Stimulated activated CD8-positive, alpha-beta memory T cell treated with anti-CD3 and anti-CD28 coated beads, Interleukin-4, amount 100 ng/mL, for 1 hour (primary cell): ENCODE data around the gene POLR3C.
A peak's percentile ranks its signal among the peaks of the same experiment; 100 is the strongest.
"Not testable (repeated sequence)": the region's sequence is repeated elsewhere in the genome, so short reads cannot be mapped to it uniquely, and the experiment has no call there.

Experiments
- DNase-seq, 2 donors: peaks; one replicate each; pipeline ENCODE4 v3.0.0-alpha.2; 2020; ENCODE audit warnings: low read depth in 2 of 2, low spot score in 1 of 2

POLR3C gene, protein sequence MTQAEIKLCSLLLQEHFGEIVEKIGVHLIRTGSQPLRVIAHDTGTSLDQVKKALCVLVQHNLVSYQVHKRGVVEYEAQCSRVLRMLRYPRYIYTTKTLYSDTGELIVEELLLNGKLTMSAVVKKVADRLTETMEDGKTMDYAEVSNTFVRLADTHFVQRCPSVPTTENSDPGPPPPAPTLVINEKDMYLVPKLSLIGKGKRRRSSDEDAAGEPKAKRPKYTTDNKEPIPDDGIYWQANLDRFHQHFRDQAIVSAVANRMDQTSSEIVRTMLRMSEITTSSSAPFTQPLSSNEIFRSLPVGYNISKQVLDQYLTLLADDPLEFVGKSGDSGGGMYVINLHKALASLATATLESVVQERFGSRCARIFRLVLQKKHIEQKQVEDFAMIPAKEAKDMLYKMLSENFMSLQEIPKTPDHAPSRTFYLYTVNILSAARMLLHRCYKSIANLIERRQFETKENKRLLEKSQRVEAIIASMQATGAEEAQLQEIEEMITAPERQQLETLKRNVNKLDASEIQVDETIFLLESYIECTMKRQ

DNA sequence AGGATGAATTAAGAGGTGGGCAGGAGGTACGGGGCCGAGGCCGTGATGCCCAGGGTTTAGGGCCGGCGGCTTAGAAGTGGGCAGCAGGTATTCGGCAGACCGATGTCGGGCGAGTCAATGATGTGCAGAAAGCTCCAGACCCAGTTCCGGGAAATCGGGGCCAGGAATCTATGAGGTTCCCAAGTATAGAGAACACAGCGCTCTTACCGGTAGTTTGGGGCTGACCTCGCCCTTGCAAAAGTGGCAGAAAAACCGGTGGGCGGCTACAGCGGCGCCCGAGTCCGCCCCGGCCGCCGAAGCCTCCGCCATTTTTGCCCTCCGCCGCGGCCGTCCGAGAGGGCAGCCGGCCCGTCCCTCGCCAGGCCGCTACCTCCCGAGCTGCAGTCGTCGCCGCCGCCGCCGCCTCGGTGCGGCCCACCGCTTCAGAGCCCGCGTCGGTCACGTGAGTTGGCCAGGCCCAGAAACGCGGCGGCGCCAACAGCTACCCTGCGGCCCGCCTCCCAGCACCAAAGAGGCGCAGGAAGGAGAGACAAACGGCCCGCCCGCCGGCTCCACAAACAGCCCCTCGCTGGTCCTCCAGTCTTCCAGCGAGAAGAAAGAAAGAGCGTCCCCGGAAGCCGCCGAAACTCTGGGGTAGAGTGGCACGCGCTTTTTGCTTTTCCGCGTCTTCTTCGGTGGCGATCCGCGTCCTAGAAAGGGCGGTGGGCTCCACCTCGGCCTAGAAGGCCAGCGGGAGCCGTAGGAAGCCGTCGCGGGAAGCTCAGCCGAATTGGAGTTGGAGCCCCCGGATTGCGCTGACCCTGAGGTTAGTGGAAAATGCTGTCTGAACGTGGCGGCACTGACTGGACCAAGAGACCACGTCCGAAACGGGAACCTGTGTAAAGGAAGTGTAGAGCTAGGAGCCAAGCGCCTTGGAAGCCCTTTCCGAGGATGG lies at the start of gene POLR3C, which contains the start of gene RNF115:
TSS of gene POLR3C (plus strand) at position 636 of the 934 bp plus-strand sequence. CDS start 1,577 bp downstream, outside the sequence.
TSS of gene RNF115 (minus strand) at position 531 of the 934 bp plus-strand sequence. CDS start at position 309, 222 bp downstream.
- DNase-seq: peak; percentile 75 to 78

DNA sequence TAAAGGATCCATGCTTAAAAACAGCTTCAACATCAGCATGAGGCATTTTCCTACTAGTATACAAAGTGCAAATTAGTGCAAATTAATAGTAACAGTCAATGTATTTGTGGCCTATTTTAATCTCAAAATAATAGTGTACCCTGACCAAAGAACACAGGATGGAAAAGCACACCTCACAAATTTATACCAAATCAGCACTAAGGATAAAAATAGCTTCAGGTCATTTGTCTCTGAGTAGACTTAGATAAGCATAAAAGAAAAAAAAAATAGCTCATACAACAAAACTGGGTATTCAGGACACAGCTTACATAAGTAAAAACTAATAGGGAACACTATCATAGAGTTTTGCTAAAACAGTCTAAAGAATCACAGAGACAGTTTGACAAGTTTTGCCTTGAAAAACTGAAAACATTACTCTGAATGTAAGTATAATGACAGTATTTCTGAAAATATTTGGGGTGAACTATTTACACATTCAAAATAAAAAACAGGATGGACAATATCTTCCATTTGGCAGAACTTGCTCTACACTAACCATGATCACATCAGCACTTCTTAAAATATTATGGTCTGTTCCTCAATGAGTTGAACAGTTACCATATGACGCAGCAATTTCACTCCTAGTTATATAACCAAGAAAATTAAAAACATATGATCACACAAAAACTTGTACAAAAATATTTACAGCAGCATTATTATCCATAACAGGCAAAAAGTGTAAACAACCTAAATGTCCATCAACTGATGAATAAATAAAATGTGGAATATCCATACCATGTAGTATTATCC lies 46.4 kb upstream of the POLR3C start:
- no peak for DNase-seq

DNA sequence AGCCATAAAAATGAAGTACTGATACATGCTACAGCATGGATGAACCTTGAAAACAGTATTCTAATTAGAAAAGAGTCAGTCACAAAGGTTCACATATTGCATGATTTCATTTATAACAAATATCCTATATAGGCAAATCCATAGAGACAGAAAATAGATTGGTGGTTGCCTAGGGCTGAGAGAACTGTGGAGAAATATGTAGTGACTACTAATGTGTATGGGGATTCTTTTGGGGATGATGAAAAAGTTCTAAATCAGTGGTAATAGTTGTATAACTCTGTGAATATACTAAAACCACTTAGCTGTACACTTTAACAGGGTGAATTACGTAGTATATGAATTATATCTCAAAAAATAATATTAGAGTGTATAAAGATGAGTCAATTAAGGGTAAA lies 45.9 kb upstream of the POLR3C start:
- DNase-seq: no peak

DNA sequence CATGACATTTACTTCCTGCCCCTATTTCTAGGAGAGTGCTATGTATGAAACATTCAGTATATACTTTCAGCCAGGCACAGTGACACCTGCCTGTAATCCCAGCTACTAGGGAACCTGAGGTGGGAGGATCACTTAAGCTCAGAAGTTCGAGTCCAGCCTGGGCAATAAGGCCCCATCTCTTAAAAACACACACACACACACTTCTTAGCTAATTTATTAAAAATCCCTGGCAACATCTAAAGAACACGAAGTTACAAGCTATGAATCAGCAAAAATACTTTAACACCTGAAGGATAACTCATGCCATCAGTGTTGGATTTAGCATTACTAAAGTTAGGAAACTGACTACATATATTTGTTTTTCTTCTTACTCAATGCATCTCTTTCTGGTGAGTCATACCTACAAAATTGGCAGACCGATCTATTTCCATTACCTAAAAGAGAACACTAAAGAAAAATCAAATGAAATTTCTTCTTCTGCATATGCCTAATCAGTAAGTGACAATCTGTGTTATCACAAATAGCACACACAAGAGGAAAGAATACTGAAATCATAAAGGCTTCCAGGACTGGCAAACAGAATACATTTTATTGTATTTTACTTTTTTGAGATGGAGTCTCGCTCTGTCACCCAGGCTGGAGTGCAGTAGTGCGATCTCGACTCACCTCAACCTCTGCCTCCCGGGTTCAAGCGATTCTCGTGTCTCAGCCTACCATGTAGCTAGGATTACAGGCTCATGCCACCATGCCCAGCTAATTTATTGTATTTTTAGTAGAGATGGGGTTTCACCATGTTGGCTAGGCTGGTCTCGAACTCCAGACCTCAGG lies 41.5 kb upstream of the POLR3C start:
- no peak for DNase-seq

DNA sequence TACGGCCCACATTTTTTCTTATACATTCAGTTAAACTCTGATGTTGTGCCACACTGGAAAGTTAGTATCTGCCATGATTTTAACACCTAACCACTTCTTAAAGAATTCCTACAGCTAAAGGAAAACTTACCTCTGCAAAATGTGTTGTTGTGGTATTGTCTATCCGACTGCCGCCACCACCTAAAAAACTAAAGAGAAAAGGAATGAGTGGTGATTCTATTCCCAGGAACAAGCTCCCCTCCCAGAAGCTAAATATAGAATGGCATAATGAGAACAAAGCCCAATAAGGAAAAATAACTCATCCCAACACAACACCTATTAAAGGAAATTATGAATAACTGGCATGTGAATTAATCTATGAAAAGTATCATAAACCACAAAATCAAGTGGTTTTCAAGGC lies 39.6 kb upstream of the POLR3C start:
- no peak for DNase-seq

DNA sequence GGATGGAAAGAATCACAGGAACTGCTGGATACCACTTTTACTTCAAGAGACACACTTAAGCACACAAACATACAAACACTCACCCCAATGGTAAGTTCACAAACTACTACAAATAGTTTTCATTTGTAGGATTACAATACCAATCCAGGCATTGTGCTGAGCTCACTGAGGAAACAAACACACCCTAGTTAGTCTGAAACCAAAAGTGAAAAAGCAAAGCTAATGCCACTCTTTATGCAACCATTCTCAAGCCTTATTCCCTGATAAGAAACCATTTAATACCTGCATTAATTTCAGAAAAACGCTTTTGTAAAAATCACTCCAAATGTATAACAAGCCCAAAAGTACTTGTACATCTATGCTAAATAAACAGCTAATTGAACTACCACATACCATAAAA lies 38.5 kb upstream of the POLR3C start:
- no peak for DNase-seq

DNA sequence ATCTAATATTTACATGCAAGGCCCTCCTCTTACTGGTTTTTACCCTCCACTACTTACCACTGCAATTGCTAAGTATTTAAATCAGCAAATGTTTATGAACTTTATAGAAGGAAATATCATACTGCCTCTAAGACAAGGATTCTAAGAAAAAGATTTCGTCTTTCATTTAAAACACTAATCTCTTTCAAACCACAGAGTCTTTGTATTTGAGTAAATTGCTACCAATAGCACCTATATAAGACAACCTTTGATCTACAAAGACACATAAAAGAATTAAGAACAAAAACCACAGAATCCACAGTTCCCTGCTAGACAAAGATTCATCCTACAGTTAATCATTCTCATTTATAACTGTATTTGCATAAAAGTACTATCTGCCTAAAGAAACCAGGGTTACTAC lies 37.7 kb upstream of the POLR3C start:
- DNase-seq: no peak

DNA sequence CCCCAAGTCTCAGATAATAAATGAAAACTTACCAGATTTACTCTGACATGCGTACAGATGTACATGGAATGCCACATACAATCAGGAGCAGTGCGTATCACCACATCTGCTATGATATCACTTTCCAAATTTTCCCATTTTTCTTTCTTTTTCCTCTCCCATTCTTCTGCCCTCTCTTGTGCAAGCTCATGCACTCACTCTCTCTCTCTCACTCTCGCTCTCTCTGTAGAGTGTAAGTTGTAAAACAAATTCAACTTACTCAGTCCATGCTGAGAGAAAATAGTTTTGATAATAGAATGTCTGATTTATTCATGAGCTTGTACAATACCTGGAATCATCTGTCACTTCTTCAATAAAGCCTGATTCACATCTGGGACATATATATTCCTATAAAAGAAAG lies 35.4 kb upstream of the POLR3C start:
- DNase-seq: no peak

DNA sequence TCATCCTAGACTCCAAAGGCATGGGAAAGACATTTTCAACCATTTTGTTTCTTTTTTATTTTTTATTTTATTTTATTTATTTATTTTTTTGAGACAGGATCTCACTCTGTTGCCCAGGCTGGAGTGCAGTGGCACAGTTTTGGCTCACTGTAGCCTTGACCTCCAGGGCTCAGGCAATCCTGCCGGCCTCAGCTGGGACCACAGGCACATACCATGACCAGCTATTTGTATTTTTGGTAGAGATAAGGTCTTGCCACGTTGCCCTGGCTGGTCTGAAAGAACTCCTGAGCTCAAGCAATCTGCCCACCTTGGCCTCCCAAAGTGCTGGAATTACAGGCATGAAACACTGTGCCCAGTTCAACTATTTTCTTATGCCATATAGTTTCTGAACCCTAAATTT lies 32.1 kb upstream of the POLR3C start:
- DNase-seq: not testable (repeated sequence)

DNA sequence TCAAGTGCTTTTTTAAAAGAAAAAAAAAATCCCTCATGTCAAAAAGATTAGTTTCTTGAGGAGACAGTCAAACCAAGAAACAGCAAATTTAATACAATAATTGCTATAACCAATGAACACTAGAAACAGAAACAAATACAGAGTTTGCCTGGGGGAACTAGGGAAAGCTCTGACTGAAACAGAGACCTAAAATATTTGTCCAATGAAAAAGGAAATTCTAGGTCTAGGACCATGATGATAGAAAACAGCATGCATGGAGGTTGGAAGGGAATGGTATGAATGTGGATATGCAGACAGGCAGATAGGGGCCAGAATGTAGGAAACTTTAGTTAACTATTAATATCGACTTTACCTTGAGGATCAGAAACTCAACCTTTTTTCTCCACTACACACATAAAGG lies 31.5 kb upstream of the POLR3C start:
- DNase-seq: no peak

DNA sequence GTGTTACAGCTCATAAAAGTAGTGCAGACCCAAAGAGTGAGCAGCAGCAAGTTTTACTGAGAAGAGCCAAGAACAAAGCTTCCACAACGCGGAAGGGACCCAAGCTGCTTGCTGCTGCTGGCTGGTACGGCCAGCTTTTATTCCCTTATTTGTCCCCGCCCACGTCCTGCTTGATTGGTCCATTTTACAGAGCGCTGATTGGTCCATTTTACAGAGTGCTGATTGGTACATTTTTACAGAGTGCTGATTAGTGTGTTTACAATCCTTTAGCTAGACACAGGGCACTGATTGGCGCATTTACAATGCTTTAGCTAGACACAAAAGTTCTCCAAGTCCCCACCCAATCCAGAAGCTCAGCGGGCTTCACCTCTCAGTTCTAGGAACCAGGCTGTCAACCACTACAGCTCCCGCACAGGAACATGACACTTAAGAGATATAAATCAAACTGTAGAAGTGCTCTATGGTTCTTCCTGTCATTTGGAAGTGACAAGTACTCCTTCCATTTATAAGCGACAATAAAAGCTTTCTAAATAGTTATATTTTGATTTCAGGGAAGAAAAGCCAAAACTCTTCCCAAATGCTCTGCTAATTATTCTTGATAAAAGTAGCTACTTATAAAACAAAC lies 28.6 kb upstream of the POLR3C start:
- DNase-seq: no peak

DNA sequence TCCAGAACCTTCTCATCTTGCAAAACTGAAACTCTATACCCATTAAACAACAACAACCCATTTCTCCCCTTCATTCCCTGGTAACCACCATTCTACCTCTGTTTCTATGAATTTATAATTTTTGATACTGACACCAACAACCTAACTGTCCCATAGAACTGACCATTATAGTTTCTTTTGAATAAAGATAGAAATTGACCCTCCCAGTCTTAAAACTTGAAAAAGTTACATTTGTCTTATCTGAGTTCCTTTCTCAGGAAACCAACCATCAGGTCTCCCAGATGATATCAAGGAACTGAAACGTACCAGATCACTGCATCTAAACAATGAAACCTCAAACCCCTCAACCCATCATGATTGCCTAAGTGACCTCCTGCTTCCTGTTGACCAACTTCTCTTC lies 27.2 kb upstream of the POLR3C start:
- no peak for DNase-seq

DNA sequence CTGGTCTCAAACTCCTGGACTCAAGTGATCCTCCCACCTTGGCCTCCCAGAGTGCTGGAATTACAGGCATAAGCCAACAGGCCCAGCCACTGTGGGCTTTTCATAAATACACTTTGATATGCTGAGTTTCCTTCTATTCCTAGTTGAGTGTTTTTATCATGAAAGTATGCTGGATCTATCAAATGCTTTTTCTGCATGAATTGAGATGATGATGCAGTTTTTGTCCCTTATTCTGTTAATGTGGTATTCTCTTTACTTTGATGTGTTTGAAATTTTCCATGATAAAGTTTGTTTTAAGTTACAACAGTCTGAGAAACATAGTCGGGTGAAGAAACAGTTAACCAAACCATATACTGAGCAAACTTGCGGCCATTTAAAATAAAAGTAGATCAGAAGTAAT lies 24.2 kb upstream of the POLR3C start:
- DNase-seq: no peak

DNA sequence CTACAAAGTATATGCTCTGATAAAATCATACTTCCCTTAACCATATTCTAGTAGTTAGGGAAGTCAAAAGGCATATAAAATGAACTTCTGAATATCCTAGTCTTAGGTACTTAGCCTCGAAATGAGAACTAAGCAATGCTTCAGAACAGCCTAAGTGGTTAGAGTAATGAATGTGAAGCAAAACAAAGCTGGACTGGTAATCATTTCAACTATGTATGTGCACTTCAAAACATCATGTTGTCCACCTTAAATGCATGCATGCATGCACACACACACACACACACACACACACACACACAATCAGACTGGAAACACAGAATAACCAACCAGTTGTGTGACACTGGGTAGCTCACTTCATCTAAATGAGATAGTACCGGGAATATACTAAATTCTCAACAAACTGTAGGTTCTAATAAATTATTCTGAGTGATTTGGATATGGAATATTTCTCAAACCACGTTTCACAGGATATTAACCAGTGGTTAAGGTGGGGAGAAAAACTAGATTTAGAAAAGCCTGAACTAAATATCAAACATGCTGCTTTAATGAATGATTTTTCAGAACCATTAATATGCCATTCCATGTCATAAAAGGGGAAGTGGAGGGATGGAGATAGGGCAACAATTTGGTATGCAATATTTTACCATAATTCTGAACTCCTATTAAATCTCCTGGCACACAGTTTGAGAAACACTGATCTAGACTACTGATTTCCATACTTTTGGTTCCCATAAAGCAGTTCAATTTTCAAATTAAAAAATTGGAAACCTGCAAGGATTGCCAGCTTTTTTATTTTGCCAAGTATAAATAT lies 19.6 kb upstream of the POLR3C start:
- no peak for DNase-seq

DNA sequence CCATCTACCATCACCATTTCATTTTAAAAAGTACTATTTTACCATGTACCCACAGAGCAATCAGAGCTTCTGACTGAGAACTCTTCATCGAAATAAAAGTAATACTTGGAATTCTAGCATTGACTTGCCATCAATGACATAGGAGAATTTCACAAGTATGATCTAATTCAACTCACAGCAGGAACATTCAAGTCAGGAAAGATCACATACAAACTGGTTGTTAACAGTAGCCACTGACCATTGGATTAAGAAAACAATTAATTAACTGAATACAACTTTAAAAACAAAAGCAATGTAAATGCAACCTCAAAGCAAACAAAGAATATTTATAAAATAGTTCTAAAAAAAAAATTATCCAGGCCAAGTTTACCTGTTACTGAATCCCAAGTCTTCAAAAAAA lies 18.9 kb upstream of the POLR3C start:
- DNase-seq: no peak

DNA sequence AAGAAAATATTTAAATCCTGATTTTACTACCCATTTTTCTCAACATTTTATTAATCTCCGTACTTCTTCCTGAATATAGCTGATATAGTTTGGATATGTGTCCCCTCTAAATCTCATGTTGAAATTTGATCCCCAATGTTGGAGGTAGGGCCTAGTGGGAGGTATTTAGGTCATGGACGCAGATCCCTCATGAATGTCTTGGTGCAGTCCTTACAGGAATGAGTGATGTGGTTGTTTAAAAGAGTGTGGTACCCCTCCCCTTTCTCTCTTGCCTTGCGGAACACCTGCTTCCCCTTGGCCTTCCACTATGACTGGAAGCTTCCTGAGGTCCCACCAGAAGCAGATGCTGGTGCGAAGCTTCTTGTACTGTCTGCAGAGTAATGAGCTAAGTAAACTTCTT lies 17.6 kb upstream of the POLR3C start:
- DNase-seq: no peak

DNA sequence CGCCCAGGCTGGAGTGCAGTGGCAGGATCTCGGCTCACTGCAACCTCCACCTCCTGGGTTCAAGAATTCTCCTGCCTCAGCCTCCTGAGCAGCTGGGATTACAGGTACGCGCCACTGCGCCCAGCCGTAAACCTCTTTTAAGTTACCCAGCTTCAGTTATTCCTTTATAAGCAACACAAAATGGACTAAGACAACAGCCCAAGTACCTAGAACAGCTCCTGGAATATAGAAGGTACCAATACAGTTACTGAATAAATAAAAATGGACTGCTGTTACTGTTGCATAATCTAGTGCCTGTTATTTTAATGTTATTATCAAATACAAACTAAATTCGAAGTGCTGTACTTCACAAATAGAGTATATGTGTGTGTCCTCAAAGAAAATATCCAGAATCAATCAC lies 17.2 kb upstream of the POLR3C start:
- no peak for DNase-seq

DNA sequence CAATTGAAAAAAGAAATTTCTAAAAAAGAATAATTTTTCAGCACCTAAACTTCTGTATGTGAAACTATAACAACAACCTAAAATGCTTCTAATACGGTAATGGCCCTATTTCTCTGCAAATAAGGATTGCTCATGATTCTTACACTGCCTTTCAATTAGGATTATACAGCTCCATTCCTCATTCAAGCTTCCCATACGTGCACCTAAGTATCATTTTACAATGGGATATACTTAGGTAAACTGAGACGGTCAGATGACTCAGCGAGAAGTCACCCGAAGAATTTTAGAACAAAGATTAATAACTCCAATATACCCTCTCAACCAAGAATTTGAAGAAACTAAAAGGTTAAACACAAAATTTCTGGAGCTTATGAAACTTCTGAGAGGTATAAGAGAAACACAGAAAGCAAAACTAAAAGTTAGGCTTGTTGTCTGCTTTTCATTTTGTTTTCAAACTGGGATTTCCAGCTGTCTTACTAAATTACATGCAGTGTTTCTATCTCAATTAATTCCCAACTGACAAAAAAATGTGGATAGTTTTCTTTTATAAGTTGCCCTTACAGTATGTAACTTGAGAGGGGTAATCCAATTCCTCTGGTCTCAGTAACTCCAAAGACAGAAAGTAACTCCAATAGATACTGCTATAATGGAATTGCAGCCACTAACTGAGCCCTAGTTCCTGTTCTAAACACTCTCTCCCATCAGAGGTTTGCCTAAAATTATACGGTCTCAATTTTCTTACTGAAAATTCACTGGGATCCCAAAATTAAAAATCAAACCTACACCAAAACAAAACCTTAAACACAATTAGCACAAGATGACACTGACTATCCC lies 10.8 kb upstream of the POLR3C start:
- not testable (repeated sequence) for DNase-seq
